Activated T-cell treated with anti-CD3 and anti-CD28 coated beads for 48 hours (primary cell): ENCODE measurements around the gene MPND.
A peak's percentile ranks its signal among the peaks of the same experiment; 100 is the strongest.

Experiments
- DNase-seq: peaks from one replicate; pipeline ENCODE4 v3.0.0-alpha.2; 2020; ENCODE audit warnings: low read depth

The MPND gene

DNA sequence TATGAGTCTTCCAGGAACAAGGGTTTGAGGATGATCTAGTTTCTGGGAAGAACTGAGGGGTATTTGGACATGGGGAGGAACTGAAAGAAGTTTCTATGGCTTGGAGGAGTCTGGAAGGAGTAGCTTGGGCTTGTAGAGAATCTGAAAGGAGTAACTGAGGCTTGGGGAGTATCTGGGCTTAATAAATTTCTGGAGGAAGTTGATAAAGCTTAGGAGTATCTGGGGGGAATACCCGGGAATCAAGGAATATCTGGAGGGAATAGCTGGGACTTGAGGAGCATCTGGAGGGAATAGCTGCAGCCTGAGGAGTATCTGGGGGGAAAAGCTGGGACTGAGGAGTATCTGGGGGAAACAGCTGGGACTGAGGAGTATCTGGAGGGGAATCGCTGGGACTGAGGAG, 22.9 kb upstream of the MPND start:
- DNase-seq: no peak

GRCh38 chr19:4322942-4323665, 20.3 kb upstream of the MPND start:
- DNase-seq: no peak

DNA sequence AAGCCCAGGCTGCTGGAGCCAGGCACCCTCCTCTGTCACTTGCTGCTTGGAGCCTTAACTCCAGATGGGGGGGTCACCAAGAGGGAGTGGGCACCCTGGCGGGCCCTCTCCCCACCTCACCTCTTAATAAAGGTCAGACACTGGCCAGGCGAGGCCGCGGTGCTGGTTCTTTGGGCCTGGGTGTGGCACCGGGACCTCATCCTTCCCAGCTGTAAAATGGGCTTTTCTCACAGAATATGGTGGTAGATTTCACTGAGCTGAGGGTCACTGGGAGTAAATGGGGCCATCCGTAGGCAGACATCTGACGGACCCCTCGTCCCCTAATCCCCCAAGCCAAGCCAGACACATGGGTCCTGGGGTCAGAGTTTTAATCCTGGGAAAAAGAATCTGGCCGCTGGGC, 19.7 kb upstream of the MPND start:
- DNase-seq: no peak

GRCh38 chr19:4324228-4324627, 19.1 kb upstream of the MPND start:
- no peak for DNase-seq

GRCh38 chr19:4326215-4326836, 17.0 kb upstream of the MPND start:
- no peak for DNase-seq

- no peak for DNase-seq
Measured at GRCh38 chr19:4326837-4327251, 16.5 kb upstream of the MPND start.

DNA sequence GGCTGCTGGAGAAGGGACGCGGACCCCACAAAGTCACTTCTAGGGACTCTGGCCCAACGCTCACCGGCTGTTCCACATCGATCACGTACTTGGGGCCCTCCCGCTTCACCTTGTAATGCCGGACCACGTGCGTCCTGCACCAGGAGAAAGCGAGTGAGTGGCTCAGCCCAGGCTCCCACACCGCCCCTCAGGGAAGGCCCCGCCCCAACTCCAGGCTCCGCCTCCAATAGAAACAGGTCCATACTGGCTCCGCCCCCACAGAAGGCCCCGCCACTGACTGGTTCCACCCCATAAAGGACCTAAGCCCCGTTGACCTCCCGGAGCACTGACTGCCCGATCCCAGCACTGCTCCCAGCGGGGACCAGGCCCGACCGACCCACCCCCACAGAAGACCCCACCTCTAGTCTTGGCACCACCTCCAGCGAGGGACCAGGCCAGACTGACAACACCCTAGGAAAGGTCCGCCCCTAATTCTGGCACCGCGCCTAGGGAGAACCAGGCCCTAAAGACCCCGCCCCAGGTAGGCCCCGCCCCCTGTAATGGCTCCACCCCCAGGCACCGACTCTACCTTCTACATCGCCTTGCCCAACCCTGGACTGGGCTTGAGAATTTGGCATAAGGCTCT, 16.0 kb upstream of the MPND start:
- peak; percentile 85 for DNase-seq

DNA sequence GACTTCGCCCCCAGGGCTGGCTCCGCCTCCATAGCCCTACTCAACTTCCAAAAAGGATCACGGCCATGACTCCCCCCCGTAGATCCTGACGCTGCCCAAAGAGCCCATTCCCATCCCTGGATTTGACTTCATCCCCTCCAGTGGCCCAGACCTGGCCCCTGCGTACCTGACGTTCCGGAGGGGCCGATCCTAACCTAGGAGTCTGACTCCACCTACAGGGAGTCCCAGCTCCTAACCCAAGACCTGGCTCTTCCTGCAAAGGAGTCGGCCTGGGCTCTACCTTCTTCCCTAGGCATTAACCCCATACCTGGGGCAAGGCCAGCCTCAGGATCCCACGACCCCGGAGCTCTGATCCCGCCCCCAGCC, 15.5 kb upstream of the MPND start:
- DNase-seq: no peak

DNA sequence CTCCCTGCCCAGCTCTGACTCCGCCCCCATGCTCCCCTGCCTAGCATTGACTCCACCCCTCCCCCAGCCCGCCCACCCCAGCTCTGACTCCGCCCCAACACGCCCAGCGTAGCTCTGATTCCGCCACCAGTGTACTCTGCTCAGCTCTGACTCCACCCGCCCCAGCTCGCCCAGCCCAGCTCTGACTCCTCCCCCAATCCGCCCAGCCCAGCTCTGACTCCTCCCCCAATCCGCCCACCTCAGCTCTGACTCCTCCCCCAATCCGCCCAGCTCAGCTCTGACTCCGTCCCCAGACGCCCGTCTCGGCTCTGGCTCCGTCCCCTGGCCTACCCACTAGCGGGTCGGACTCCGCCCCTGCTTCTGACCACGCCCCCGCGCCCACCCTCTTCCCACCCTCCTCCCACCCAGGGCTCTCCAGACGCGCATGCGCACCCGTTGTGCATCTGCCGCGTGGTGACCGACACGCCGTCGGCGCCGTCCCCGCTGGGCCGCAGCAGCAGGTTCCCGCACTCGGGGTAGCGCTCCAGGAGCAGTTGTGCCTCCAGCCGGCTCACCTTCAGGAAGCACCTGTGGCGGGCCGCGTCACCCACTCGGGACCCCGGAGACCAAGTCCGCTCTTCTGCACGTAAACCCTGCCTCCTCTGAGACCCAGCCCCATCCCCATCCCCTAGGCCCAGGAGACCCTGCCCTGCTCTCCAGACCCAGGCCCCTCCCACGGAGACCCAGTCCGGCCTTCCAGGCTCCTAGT, 14.9 kb upstream of the MPND start:
- peak; percentile 98 for DNase-seq

- DNase-seq: peak; percentile 65
Measured at GRCh38 chr19:4328991-4329681, 14.2 kb upstream of the MPND start.

DNA sequence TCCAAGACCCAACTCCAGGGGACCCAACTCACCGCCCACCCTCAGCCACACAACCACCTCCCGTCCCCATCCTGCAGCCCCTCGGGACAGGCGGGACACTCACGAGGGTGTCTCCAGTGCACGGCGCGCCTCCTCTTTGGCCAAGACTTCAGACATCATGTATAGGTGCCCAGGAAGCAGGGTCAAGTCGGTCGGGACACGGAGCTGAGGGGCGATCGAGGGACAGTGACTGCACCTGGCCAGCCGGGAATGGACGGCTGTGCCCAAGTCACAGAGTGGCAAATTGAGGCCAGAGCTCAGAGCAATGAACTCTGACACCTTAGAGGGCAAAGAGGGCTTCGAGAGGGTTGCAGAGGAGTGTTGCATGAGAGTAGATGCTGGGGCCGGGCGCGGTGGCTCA, 13.5 kb upstream of the MPND start:
- no peak for DNase-seq

GRCh38 chr19:4334929-4335570, 8.3 kb upstream of the MPND start:
- no peak for DNase-seq

DNA sequence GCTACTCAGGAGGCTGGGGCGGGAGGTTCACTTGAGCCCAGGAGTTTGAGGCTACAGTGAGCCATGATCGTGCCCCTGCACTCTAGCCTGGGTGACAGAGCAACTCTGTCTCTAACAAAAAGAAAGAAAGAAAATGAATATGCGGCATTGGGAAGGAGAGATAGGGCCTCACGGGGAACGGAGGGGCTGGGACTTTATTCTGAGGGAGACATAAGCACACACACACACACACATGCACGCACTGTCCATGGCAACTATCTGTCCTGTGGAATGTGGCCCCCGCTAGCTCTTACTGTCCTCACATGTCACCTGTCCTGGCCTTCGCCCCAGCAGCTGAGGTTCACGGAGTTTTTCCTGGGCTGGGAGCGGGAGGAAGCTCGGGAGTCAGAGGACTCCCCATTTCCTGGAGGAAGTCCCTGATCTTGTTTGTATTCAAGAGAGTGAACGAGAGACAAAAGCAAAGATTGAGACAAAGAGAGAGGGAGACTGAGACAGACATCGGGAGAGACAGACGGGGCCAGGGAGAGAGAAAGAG, 5.4 kb upstream of the MPND start:
- DNase-seq: no peak

- DNase-seq: no peak
Measured at GRCh38 chr19:4338441-4339355, 4.7 kb upstream of the MPND start, which contains the start of gene STAP2. Gene STAP2 (minus strand): TSS chr19:4338827. CDS start chr19:4338753, 74 bp downstream.

- DNase-seq: no peak
Measured at GRCh38 chr19:4342314-4342614, 1.1 kb upstream of the MPND start.

- peak; percentile 86 for DNase-seq
Measured at GRCh38 chr19:4342615-4343369, 570 bp upstream of the MPND start.

- DNase-seq: no peak
Measured at GRCh38 chr19:4345342-4346019, 2.1 kb downstream of the MPND start.

GRCh38 chr19:4346020-4346383, 2.6 kb downstream of the MPND start:
- no peak for DNase-seq

DNA sequence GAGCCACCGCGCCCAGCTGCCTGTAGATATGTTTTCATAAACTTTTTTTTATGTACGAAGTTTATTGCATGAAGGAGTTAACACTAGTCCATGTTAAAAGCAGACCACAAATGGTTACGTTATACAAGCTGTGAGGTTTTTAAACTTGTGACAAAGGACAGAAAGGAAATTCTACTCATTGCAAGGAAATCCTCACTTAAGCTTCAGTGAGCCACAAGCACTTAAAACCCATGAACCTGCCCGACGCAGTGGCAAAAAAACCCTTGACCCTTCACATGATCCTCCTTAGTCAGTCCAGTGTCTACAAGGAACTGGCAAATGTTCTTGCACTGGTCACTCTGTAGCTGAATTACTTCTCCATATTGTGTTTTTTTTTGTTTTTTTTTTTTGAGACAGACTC, 4.2 kb downstream of the MPND start:
- DNase-seq: no peak
